ENCODE results near the gene NFS1.
"Not testable (repeated sequence)": the region's sequence is repeated elsewhere in the genome, so short reads cannot be mapped to it uniquely, and the experiment has no call there.

NFS1 gene

DNA sequence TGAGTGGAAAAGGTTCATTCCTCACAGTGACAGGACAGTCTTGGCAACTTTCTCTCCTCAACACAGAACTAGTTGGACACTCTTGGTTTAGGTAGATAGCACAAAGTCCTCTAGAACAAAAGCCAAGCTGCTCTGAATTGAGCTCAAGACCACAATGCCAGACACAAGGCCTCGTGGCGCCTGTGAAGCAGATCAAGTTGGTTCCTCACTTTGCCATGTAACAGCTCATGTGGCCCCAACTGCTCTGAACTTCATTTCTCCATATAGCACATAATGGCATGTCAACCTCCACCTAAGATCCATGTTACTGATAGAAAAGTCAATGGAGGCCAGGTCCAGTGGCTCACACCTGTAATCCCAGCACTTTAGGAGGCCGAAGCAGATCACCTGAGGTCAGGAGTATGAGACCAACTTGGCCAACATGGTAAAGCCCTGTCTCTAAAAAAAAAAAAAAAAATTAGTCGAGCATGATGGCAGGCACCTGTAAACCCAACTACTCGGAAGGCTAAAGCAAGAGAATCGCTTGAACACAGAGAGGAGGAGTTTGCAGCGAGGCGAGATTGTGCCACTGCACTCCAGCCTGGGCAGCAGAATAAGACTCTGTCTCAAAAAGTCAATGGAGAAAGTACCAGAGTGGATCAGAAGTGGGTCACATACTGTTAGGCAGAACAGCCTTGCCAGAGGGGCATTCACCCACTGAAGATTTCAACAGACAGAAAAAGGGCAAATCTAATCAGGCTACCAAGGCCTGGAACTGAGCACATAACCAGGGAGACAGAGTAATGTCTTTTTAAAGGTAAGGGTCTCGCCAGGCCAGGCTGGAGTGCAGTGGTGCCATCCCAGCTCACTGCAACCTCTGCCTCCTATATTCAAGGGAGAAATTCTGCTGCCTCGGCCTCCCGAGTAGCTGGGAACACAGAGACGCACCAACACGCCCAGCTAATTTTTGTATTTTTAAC, 21.3 kb upstream of the NFS1 start:
- Mint-ChIP-seq H3K4me3 (no peak overlapping the region), H3K9me3 (no peaks in the 10 kb centered on the region), H3K4me1 (ENCODE audit: low read depth) (peaks cover 62% of the 10 kb centered on the region), H3K27ac (no peak overlapping the region), H3K36me3 (ENCODE audit: low read depth) (peaks cover 86% of the 10 kb centered on the region), H3K27me3 (no peaks in the 10 kb centered on the region)

DNA sequence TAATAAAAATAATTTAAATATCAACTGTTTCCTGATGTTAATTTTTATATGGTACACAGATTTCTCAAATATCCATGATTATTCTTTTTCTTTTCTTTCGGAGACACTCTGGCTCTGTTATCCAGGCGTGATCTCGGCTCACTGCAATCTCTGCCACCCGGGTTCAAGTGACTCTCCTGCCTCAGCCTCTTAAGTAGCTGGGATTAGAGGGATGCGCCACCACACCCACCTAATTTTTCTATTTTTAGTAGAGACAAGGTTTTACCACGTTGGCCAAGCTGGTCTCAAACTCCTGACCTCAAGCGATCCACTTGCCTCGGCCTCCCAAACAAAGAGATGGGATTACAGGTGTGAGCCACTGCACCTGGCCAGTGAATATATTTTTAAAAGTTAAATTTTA, 20.6 kb upstream of the NFS1 start:
- Mint-ChIP-seq H3K4me3 (no peak overlapping the region), H3K27ac (no peak overlapping the region), H3K27me3 (no peaks in the 10 kb centered on the region), H3K4me1 (ENCODE audit: low read depth) (peaks cover 60% of the 10 kb centered on the region), H3K9me3 (no peaks in the 10 kb centered on the region), H3K36me3 (ENCODE audit: low read depth) (peaks cover 85% of the 10 kb centered on the region)

DNA sequence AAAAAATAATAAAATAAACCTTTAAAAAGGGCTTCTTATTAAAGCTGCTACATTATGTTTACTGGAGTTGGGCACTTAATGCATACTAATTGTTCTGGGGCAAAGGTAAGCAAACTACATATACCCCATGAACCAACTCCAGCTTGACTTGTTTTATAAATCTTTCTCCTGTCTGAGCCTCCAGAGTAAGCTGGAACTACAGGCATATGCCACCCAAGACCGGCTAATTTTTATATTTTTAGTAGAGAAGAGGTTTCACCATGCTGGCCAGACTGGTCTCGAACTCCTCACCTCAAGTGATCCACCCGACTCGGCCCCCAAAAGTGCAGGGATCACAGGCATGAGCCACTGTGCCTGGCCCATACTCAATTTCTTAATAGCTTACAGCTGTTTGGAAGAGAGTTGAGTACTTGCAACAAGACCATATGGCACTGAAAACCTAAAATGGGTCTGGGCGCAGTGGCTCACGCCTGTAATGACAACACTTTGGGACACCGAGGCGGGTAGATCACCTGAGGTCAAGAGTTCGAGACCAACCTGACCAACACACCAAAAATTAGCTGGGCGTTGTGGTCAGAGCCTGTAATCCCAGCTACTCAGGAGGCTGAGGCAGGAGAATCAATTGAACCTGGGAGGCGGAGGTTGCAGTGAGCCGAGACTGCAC, 20.0 kb upstream of the NFS1 start:
- Mint-ChIP-seq H3K4me1 (ENCODE audit: low read depth) (peaks cover 60% of the 10 kb centered on the region), H3K27me3 (no peaks in the 10 kb centered on the region), H3K4me3 (no peak overlapping the region), H3K27ac (no peak overlapping the region), H3K36me3 (ENCODE audit: low read depth) (peaks cover 85% of the 10 kb centered on the region), H3K9me3 (no peaks in the 10 kb centered on the region)

- H3K4me3 Mint-ChIP-seq, H3K27me3 Mint-ChIP-seq, H3K9me3 Mint-ChIP-seq: not testable (repeated sequence)
- Mint-ChIP-seq H3K36me3 (ENCODE audit: low read depth) (peaks cover 84% of the 10 kb centered on the region), H3K4me1 (ENCODE audit: low read depth) (peaks cover 65% of the 10 kb centered on the region), H3K27ac (peak overlapping the region; percentile 65)
Measured at GRCh38 chr20:35718321-35718720, 19.2 kb upstream of the NFS1 start.

- H3K27me3 Mint-ChIP-seq, result no peaks in the 10 kb centered on the region
- H3K9me3 Mint-ChIP-seq, result no peaks in the 10 kb centered on the region
- H3K4me3 Mint-ChIP-seq, result no peak overlapping the region
- peaks cover 82% of the 10 kb centered on the region for H3K36me3 Mint-ChIP-seq (ENCODE audit: low read depth)
- H3K27ac Mint-ChIP-seq, result no peak overlapping the region
- H3K4me1 Mint-ChIP-seq (ENCODE audit: low read depth), result peaks cover 64% of the 10 kb centered on the region
Measured at GRCh38 chr20:35716330-35716729, 17.2 kb upstream of the NFS1 start.

DNA sequence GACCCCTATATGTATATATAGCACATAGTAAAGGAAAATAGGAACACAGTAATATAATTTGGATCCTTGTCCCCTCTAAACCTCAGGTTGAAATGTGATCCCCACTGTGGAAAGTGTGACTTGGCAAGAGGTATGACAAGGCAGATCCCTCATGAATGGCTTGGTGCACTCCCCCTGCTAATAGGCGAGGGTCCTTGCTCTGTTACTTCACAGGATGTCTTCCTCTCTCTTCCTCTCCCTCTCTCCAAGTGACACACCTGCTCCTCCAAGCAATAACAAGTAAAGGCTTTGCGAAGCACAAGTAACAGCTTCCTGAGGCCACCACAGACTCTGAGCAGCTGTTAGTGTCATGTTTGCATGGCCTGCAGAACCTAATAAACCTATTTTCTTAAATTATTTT, 16.5 kb upstream of the NFS1 start:
- H3K36me3 Mint-ChIP-seq (ENCODE audit: low read depth), result peaks cover 85% of the 10 kb centered on the region
- no peaks in the 10 kb centered on the region for H3K9me3 Mint-ChIP-seq
- peak overlapping the region; percentile 38 for H3K27ac Mint-ChIP-seq
- H3K4me3 Mint-ChIP-seq, result no peak overlapping the region
- H3K4me1 Mint-ChIP-seq (ENCODE audit: low read depth), result peaks cover 67% of the 10 kb centered on the region
- H3K27me3 Mint-ChIP-seq, result no peaks in the 10 kb centered on the region

DNA sequence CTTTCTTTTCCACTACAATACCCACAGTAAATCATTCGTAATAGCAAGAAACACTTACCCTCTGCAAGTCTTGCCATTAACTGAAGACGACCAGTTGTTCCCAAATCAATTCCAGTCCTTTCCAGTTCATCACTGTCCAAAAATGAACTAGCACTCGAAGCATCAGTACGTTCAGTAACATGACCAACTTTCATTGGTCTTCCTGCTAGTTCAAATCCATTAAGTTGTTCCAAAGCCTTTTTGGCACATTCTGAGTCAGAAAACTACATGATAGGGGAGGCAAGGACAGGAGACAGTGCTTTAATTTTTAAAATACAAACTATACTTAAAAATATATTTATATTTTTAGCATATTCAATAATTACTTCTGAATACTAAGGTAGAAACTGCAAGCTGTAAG, 15.0 kb upstream of the NFS1 start:
- Mint-ChIP-seq H3K36me3 (ENCODE audit: low read depth) (peaks cover 88% of the 10 kb centered on the region), H3K9me3 (no peaks in the 10 kb centered on the region), H3K27me3 (no peaks in the 10 kb centered on the region), H3K27ac (peak overlapping the region; percentile 58), H3K4me3 (no peak overlapping the region), H3K4me1 (ENCODE audit: low read depth) (peaks cover 72% of the 10 kb centered on the region)

DNA sequence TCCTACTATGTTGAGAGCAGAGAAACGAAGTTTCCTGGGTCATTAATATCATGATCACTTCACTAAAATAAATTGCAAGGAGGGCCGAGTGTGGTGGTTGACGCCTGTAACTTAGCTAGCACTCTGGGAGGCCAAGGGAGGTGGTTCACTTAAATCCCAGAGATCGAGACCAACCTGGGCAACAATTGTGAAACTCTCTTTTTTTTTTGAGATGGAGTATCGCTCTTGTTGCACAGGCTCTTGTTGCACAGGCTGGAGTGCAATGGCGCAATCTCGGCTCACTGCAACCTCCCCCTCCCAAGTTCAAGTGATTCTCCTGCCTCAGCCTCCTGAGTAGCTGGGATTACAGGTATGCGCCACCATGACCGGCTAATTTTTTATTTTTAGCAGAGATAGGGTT, 14.0 kb upstream of the NFS1 start:
- peak overlapping the region; percentile 41 for H3K27ac Mint-ChIP-seq
- peak overlapping the region; percentile 27 for H3K4me3 Mint-ChIP-seq
- peaks cover 91% of the 10 kb centered on the region for H3K36me3 Mint-ChIP-seq (ENCODE audit: low read depth)
- H3K27me3 Mint-ChIP-seq, H3K9me3 Mint-ChIP-seq: not testable (repeated sequence)
- H3K4me1 Mint-ChIP-seq (ENCODE audit: low read depth), result peaks cover 77% of the 10 kb centered on the region

GRCh38 chr20:35711588-35712209, 12.5 kb upstream of the NFS1 start:
- peak overlapping the region; percentile 15 for H3K4me3 Mint-ChIP-seq
- H3K4me1 Mint-ChIP-seq (ENCODE audit: low read depth), result peaks cover 71% of the 10 kb centered on the region
- H3K9me3 Mint-ChIP-seq, result no peaks in the 10 kb centered on the region
- peak overlapping the region; percentile 84 for H3K27ac Mint-ChIP-seq
- H3K27me3 Mint-ChIP-seq, result no peaks in the 10 kb centered on the region
- peaks cover 92% of the 10 kb centered on the region for H3K36me3 Mint-ChIP-seq (ENCODE audit: low read depth)

GRCh38 chr20:35710884-35711587, 11.9 kb upstream of the NFS1 start:
- H3K27ac Mint-ChIP-seq, result peak overlapping the region; percentile 84
- H3K4me1 Mint-ChIP-seq (ENCODE audit: low read depth), result peaks cover 67% of the 10 kb centered on the region
- H3K36me3 Mint-ChIP-seq (ENCODE audit: low read depth), result peaks cover 88% of the 10 kb centered on the region
- H3K9me3 Mint-ChIP-seq, result no peaks in the 10 kb centered on the region
- no peak overlapping the region for H3K4me3 Mint-ChIP-seq
- H3K27me3 Mint-ChIP-seq, result no peaks in the 10 kb centered on the region

- Mint-ChIP-seq H3K27me3 (no peaks in the 10 kb centered on the region), H3K9me3 (no peaks in the 10 kb centered on the region), H3K4me3 (no peak overlapping the region), H3K4me1 (ENCODE audit: low read depth) (peaks cover 59% of the 10 kb centered on the region), H3K27ac (no peak overlapping the region), H3K36me3 (ENCODE audit: low read depth) (peaks cover 88% of the 10 kb centered on the region)
Measured at GRCh38 chr20:35710039-35710438, 10.9 kb upstream of the NFS1 start.

GRCh38 chr20:35709259-35709658, 10.1 kb upstream of the NFS1 start:
- no peak overlapping the region for H3K4me3 Mint-ChIP-seq
- peaks cover 62% of the 10 kb centered on the region for H3K4me1 Mint-ChIP-seq (ENCODE audit: low read depth)
- H3K9me3 Mint-ChIP-seq, result no peaks in the 10 kb centered on the region
- H3K36me3 Mint-ChIP-seq (ENCODE audit: low read depth), result peaks cover 90% of the 10 kb centered on the region
- H3K27ac Mint-ChIP-seq, result peak overlapping the region; percentile 86
- no peaks in the 10 kb centered on the region for H3K27me3 Mint-ChIP-seq

DNA sequence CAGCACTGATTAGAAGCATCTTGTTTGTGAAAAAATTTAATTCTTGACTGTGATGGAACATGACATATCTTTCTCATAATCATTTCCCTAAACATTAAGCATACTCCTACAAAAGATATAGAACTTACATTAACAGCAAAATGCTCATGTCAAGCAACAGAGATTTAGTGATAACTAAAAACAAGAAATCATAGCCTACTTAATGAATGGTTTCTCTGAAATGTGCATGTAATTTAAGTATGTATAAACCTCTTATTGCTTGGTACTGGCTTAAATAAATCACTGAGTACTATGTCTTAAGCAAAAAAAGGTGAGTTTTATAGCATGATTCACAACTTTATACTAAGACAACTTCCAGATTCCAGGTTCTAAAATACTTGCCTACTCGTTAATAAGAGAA, 9.3 kb upstream of the NFS1 start:
- no peak overlapping the region for H3K4me3 Mint-ChIP-seq

GRCh38 chr20:35706591-35707529, 7.7 kb upstream of the NFS1 start:
- H3K27ac Mint-ChIP-seq, H3K4me3 Mint-ChIP-seq, H3K27me3 Mint-ChIP-seq, H3K9me3 Mint-ChIP-seq: not testable (repeated sequence)
- Mint-ChIP-seq H3K4me1 (ENCODE audit: low read depth) (peaks cover 53% of the 10 kb centered on the region), H3K36me3 (ENCODE audit: low read depth) (peaks cover 93% of the 10 kb centered on the region)

More for the DNA sequence above, 9.3 kb upstream of the NFS1 start:
- Mint-ChIP-seq H3K9me3 (no peaks in the 10 kb centered on the region), H3K4me1 (ENCODE audit: low read depth) (peaks cover 62% of the 10 kb centered on the region), H3K36me3 (ENCODE audit: low read depth) (peaks cover 90% of the 10 kb centered on the region), H3K27ac (no peak overlapping the region), H3K27me3 (no peaks in the 10 kb centered on the region)

All from stimulated activated naive CD8-positive, alpha-beta T cell treated with anti-CD3 and anti-CD28 coated beads, Interleukin-15, Interleukin-2, amounts not matched to agents 100 ng/mL and 50 ng/mL, for 24 hours (primary cell).